NCI-H510A (cell line): Measurements from ENCODE around the gene NDE1.
A peak's percentile ranks its signal among the peaks of the same experiment; 100 is the strongest.
"Not testable (repeated sequence)": the region's sequence is repeated elsewhere in the genome, so short reads cannot be mapped to it uniquely, and the experiment has no call there.

Source experiments
- DNase-seq: peaks from one replicate; lab custom pipeline; 2025; lab: John Stamatoyannopoulos, UW

NDE1 gene, protein sequence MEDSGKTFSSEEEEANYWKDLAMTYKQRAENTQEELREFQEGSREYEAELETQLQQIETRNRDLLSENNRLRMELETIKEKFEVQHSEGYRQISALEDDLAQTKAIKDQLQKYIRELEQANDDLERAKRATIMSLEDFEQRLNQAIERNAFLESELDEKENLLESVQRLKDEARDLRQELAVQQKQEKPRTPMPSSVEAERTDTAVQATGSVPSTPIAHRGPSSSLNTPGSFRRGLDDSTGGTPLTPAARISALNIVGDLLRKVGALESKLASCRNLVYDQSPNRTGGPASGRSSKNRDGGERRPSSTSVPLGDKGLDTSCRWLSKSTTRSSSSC

DNA sequence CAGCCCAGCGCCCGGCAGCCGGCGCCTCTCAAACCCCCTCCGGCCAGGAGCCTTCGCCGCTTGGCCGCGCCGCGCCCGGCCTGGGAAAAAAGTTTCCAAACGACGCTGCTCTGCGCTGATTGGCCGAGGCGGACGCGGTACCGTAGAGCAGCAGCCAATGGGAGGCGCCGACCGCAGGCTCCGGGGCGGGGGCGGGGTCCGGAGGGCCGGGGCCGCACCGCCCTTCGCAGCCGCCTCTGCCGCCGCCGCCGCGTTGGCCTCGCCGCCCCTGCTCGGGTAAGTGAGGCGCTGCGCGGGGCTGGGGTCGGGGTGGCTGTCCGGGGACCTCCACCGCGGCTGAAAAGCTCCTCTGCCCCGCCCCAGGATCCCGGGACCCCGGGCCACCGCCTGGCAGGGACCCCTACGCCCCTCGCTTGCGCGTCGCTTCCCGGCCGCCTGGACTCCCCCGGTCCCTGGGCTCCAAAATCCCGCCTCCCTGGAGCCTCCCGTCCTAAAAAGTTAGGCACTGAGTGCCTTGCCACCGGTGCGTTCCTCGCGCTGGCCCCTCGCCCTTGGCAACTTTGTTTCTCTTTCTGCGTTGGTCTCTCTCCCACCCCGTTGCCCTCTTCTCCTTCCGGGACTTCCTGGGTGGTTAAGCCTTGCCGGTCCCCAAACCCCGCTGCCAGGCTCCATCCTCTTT lies at the start of gene NDE1:
Gene NDE1, plus strand, starts transcription at position 227 of the 679 bp plus-strand sequence. CDS start 14,534 bp downstream, outside the sequence.
- peak; percentile 98 for DNase-seq

- DNase-seq = peak; percentile 87
These were observed 48.7 kb upstream of the NDE1 start for GRCh38 chr16:15601212-15601879.

GRCh38 chr16:15602285-15603044 lies 47.6 kb upstream of the NDE1 start:
- DNase-seq = no peak

GRCh38 chr16:15604460-15605440 lies 45.3 kb upstream of the NDE1 start:
- no peak for DNase-seq

GRCh38 chr16:15605839-15606517 lies 44.1 kb upstream of the NDE1 start:
- DNase-seq = no peak

DNA sequence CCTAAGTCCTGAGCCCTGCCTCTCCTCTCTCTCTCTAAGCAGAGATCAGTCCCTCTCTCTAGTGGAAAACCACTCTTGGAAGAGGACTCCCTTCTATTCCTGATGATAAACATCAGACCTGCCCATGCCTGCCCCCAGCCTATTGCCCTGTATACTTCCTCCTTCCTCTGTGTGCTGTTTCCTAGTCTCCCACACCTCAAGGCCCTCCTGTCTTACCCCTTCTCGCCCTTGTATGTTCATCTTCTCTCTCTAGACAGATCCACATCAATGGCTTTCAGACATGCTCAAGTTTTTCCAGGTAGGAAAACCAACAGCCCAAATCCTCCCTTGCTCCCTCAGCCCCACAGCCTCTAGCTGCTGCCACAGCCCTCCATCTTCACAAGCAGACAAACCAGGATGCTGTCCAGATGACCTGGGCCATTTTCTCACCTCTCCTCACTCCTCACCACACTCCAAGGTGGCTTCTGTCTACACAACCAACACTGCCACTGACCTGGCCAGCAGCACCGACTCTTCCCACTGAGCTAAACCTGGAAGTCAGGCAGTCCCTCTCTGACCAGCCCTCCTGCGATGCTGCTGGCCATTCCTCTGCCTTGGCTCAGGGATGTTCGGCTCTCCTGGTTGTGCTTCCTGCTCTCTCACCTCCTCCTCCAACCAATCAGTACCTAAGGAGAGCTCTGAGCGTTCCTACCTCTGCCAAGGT lies 43.4 kb upstream of the NDE1 start:
- no peak for DNase-seq

DNA sequence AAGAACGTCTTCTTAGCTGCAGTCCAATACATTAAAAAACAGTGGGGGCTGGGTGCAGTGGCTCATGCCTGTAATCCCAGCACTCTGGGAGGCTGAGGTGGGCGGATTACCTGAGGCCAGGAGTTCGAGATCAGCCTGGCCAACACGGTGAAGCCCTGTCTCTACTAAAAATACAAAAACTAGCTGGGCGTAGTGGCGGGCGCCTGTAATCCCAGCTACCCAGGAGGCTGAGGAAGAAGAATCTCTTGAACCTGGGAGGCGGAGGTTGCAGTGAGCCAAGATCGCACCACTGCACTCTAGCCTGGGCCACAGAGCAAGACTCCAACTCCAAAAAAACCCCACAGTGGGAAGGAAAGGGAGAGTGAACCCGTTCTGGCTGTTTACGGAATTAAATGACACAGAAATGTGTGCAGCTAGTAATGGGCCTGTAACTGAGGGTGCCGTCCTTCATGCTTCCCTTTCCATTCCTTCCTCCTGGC lies 42.8 kb upstream of the NDE1 start:
- not testable (repeated sequence) for DNase-seq

- DNase-seq = no peak
These were observed 42.2 kb upstream of the NDE1 start for GRCh38 chr16:15607700-15608396.

DNA sequence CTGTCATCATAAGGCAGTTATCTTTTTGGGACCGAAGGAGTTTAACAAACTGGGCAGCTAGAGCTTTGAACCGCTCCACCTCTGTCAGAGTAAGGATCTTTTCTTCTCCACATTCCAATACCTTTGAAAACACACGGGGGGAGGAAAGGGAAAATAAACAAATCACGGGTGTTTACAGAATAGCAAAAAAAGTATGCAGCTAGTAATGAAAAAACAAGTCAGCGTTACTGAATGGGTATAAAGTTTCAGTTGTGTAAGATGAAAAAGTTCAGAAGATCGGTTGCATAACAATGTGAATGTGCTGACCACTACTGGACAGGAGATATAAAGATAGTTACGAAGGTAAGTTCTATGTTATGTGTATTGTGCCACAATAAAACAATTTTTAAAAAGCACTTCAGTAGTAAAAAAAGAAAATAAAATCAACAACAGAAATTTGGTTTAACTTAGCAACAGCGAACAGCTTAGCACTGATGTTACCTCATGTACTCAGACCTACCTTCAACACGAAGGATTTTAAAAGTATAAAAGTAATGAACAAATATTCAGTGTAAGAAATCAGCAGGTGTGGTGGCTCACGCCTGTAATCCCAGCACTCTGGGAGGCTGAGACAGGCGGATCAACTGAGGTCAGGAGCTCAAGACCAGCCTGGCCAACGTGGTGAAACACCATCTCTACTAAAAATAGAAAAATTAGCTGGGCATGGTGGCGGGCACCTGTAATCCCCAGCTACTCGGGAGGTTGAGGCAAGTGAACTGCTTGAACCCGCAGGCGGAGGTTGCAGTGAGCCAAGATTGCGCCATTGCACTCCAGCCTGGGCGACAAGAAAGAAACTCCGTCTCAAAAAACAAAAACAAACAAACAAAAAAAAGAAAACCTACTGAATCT lies 41.4 kb upstream of the NDE1 start:
- no peak for DNase-seq

DNA sequence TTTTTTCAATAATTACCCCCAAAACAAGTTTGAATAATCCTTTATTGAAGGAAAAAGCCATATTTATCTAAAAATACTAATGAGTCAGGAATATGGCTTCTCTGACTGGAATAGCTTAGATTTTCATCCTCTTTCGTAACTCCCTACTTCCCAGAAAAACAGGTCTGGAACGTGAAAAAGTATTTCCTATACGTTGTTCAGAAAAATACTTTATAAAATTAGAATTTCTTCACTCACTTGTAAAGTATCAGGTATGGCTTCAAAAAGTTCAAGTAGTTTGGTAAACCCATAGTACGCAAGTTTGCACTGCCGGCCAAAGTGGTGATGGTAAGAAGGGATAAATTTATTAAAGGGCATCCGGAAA lies 40.8 kb upstream of the NDE1 start:
- no peak for DNase-seq

GRCh38 chr16:15610369-15610871 lies 39.6 kb upstream of the NDE1 start:
- no peak for DNase-seq

DNA sequence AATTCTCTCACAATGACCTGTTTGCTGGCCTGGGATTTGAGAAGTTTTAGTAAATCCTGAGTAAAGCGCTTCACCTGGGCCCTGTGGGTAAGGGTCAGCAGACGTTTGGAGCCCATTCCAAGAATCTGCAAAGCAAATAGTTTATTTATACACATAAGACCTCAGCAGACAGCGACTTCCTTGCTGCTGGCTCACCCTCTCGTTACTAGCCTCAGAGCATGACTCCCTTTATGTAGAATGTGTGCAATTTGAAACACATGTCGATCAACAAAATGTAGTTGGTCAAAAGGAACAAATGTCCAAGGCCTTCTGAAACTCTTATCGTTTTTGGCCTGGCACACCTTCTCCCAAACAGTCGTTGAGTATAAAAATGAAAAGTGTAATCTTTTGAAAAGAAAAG lies 38.4 kb upstream of the NDE1 start:
- no peak for DNase-seq

GRCh38 chr16:15613676-15614075 lies 36.4 kb upstream of the NDE1 start:
- no peak for DNase-seq

DNA sequence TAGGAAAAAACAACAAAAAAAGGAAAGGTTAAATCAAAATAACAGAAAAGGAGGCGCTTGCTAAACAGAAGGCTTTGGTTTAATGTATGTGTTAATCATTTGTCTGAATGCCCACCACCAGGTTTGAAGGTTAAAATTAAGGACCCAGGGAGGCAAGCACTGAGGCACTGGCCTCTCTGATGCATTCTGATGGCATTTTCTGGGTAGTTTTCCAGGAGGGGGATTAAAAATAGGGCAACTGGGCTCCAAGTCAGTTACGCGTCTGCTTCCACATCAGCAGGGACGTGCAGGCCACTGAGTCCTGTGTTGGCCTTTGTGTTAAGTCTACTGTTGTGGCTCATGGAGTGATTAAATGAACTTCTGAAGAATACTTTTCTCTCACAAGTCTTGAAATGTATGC lies 34.0 kb upstream of the NDE1 start:
- DNase-seq = no peak

- DNase-seq = no peak
These were observed 33.4 kb upstream of the NDE1 start for GRCh38 chr16:15616475-15617165.

DNA sequence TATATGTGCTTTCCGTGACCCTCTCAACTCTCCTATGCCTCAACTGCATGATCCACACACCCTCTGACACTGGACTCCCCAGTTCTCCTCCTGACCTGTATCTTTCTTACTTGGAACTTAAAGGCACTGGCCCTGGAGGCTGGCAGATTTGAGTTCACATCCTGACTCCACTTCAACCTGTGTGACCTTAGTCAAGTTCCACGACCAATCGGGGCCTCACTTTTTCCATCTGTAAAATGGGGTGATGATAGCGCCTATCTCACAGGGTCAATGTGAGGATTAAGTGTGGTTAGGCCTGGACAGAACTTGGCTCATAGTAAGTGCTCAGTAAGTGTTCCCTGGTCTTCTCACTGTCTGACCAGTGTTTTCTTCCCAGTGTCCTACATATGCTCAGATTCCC lies 32.1 kb upstream of the NDE1 start:
- DNase-seq = no peak

DNA sequence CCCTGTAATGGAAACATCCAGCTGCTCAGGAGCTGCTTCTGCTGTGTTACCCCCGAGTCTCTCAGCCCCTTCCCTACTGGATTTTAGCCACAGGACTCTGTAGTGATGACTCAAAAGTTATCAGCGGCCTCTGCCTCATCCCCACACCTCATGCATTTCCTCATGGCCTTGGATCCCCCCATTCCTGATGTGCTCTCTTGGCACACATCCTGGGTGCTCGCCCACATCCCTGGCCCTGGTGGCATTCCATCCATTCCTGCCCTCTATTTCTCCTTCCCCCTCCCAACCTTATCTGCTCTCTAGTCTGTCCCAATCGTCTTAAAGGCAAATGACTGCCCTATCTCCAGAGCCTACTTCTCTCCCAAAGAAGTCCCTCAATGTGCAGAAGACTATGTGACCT lies 31.7 kb upstream of the NDE1 start:
- DNase-seq = no peak
